Measurements from ENCODE around the gene NNMT. TPM values are rescaled to one million over a fixed set of nuclear protein-coding genes. Genes with fewer than 3 reads are reported as not detected.

The NNMT gene
- total and polyA plus RNA-seq, 2 donors (not counting 1 experiment from before 2014, with no cell fraction given), result 156 to 639 TPM

DNA sequence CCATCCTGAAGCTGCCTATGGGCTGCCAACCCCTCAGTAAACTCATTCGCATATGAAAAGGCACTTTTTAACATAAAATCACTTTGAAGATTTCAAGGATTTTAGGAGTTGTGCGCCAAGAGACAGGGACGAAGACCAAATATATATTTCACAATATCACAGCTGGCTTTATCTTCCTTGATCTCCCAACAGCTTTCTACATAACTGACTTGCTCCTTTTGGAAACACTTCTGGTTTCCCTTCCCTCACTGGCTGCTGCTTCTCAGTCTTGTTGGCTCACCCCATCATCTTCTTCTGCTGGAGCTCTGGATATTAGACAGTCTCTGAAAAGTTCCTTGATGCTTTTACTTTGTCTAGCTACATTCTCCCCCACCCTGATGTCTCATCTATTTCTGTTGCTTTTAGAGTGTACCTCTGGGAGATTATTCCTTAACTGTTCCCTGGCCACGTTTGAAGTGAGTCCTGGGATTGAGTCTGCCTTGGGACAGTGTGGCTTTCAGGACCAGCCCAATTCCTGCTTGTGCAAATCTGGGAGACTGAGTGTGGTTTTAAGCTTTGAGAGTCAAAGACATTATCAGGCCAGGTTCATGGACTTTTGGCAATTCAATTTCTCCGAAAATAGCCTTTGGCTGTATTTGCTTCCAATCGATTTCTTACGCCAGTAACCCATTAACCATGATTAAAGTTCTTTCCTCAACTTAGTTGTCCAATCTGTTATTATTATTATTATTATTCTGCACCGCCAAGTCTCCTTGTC is 30.9 kb upstream of the NNMT start:
- TF ChIP-seq EZH2 (IDR thresholded peaks at IDR 0.05; ENCODE audit: low read length, missing control alignments), result no peak
- no peak for TF ChIP-seq CTCF (conservative IDR thresholded peaks at IDR 0.05 in 1 of 2, IDR thresholded peaks at IDR 0.05 in 1 of 2; ENCODE audit: low read depth in 1 of 2, low read length in 2 of 2)
- H3K9me3 ChIP-seq (ENCODE audit: control insufficient read depth, insufficient read depth, low read depth, low read length), result no peaks in the 10 kb centered on the region
- no peak overlapping the region for H2AFZ ChIP-seq (ENCODE audit: low read length)
- H3K79me2 ChIP-seq (ENCODE audit: control insufficient read depth, insufficient read depth, low read length), result no peaks in the 10 kb centered on the region
- no peaks in the 10 kb centered on the region for H3K36me3 ChIP-seq (ENCODE audit: control insufficient read depth, insufficient read depth, low read length)
- H3K9ac ChIP-seq (ENCODE audit: insufficient read depth, low read length), result no peak overlapping the region
- H3K4me1 ChIP-seq (ENCODE audit: control insufficient read depth, extremely low read depth, insufficient read depth, low read length), result no peaks in the 10 kb centered on the region
- H3K4me2 ChIP-seq (ENCODE audit: extremely low read depth, insufficient read depth, low read length), result no peak overlapping the region
- no peak for DNase-seq (ENCODE audit: low read depth in 2 of 2)
- no peaks in the 10 kb centered on the region for H4K20me1 ChIP-seq (ENCODE audit: control insufficient read depth, extremely low read depth, insufficient read depth, low read length)
- peaks cover 4% of the 10 kb centered on the region for H3K27me3 ChIP-seq (ENCODE audit: control insufficient read depth, insufficient read depth, low read length)
- H3K27ac ChIP-seq (ENCODE audit: insufficient read depth, low read length), result no peak overlapping the region
- no peak overlapping the region for H3K4me3 ChIP-seq (replicated peaks in 1 of 4; ENCODE audit: control extremely low read depth in 1 of 4, insufficient read depth in 1 of 4, low read depth in 3 of 4, low read length in 4 of 4)

DNA sequence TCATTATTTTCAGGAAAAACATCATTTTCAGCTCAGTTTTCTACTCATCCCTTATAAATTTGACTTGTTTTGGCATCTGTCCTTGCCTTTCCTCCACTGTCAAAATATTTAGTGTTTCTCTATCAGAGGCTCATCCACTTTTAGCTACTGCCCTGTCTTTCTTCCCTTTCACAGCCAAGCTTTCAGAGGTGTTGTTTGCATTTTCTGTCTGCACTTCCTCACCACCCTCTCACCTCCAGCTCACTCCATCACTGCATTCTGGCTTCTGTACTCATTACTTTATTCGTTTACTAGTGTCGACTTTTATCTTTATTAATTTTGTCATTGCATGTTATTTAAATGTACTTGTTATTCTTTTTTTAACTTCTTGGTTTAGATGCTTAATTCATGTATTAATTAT is 26.7 kb upstream of the NNMT start:
- DNase-seq (ENCODE audit: low read depth in 2 of 2), result no peak
- H3K36me3 ChIP-seq (ENCODE audit: control insufficient read depth, insufficient read depth, low read length), result no peaks in the 10 kb centered on the region
- no peaks in the 10 kb centered on the region for H3K4me1 ChIP-seq (ENCODE audit: control insufficient read depth, extremely low read depth, insufficient read depth, low read length)
- no peak overlapping the region for H3K27ac ChIP-seq (ENCODE audit: insufficient read depth, low read length)
- H3K27me3 ChIP-seq (ENCODE audit: control insufficient read depth, insufficient read depth, low read length), result peaks cover 19% of the 10 kb centered on the region
- no peak overlapping the region for H3K4me3 ChIP-seq (replicated peaks in 1 of 4; ENCODE audit: control extremely low read depth in 1 of 4, insufficient read depth in 1 of 4, low read depth in 3 of 4, low read length in 4 of 4)
- no peak overlapping the region for H3K9ac ChIP-seq (ENCODE audit: insufficient read depth, low read length)
- TF ChIP-seq EZH2 (IDR thresholded peaks at IDR 0.05; ENCODE audit: low read length, missing control alignments), result no peak
- no peak for TF ChIP-seq CTCF (conservative IDR thresholded peaks at IDR 0.05 in 1 of 2, IDR thresholded peaks at IDR 0.05 in 1 of 2; ENCODE audit: low read depth in 1 of 2, low read length in 2 of 2)
- no peak overlapping the region for H2AFZ ChIP-seq (ENCODE audit: low read length)
- H3K79me2 ChIP-seq (ENCODE audit: control insufficient read depth, insufficient read depth, low read length), result no peaks in the 10 kb centered on the region
- no peaks in the 10 kb centered on the region for H3K9me3 ChIP-seq (ENCODE audit: control insufficient read depth, insufficient read depth, low read depth, low read length)
- no peak overlapping the region for H3K4me2 ChIP-seq (ENCODE audit: extremely low read depth, insufficient read depth, low read length)
- H4K20me1 ChIP-seq (ENCODE audit: control insufficient read depth, extremely low read depth, insufficient read depth, low read length), result no peaks in the 10 kb centered on the region

- Histone ChIP-seq H3K79me2 (ENCODE audit: control insufficient read depth, insufficient read depth, low read length) (no peaks in the 10 kb centered on the region), H3K4me1 (ENCODE audit: control insufficient read depth, extremely low read depth, insufficient read depth, low read length) (no peaks in the 10 kb centered on the region), H4K20me1 (ENCODE audit: control insufficient read depth, extremely low read depth, insufficient read depth, low read length) (no peaks in the 10 kb centered on the region), H3K36me3 (ENCODE audit: control insufficient read depth, insufficient read depth, low read length) (no peaks in the 10 kb centered on the region), H3K9me3 (ENCODE audit: control insufficient read depth, insufficient read depth, low read depth, low read length) (no peaks in the 10 kb centered on the region), H3K4me3 (replicated peaks in 1 of 4; ENCODE audit: control extremely low read depth in 1 of 4, insufficient read depth in 1 of 4, low read depth in 3 of 4, low read length in 4 of 4) (no peak overlapping the region), H3K9ac (ENCODE audit: insufficient read depth, low read length) (no peak overlapping the region), H3K27ac (ENCODE audit: insufficient read depth, low read length) (no peak overlapping the region), H2AFZ (ENCODE audit: low read length) (no peak overlapping the region), H3K4me2 (ENCODE audit: extremely low read depth, insufficient read depth, low read length) (no peak overlapping the region), H3K27me3 (ENCODE audit: control insufficient read depth, insufficient read depth, low read length) (peaks cover 18% of the 10 kb centered on the region)
- TF ChIP-seq CTCF (conservative IDR thresholded peaks at IDR 0.05 in 1 of 2, IDR thresholded peaks at IDR 0.05 in 1 of 2; ENCODE audit: low read depth in 1 of 2, low read length in 2 of 2) (no peak), EZH2 (IDR thresholded peaks at IDR 0.05; ENCODE audit: low read length, missing control alignments) (no peak)
- DNase-seq (ENCODE audit: low read depth in 2 of 2), result no peak
These were observed 25.5 kb upstream of the NNMT start for GRCh38 chr11:114270531-114271270.
